PC-9 (cell line): ENCODE results near the gene INPP5J. TPM values are rescaled to one million over a fixed set of nuclear protein-coding genes. Genes with fewer than 3 reads are reported as not detected.
A peak's percentile ranks its signal among the peaks of the same experiment; 100 is the strongest.

Experiments used
- BruUV-seq: library from RNA; stranded (reverse); fragments of 400-500 nt; replicated peaks from 2 replicates; lab custom pipeline; 2021; lab: Mats Ljungman, UMichigan
- CTCF ChIA-PET: fragments of 300-600 bp; sonication (Branson Sonifier 250); formaldehyde crosslinking; loops from one replicate; lab custom pipeline; 2022; ENCODE audit warnings: antibody characterized with exemption; lab: Charles Lee
- POLR2A ChIA-PET: fragments of 300-600 bp; sonication (Branson Sonifier 250); formaldehyde crosslinking; loops from one replicate; lab custom pipeline; 2022; ENCODE audit warnings: antibody characterized with exemption; ENCODE audit not compliant: unreplicated experiment; lab: Charles Lee
- DNase-seq, 2 experiments: peaks; one replicate each; pipeline versions ENCODE4 v3.0.0 to v3.0.0-alpha.2; 2015 to 2022; ENCODE audit warnings: mixed read lengths in 1 of 2
- H2AFZ ChIP-seq: fragments of 200-600 bp; sonication (generic); 2 replicates; pipeline ENCODE4 v1.8.1; 2017; ENCODE audit warnings: antibody characterized with exemption
- H3F3A ChIP-seq: fragments of 200-600 bp; sonication (generic); 2 replicates; pipeline ENCODE4 v1.8.1; 2017; ENCODE audit warnings: antibody characterized with exemption, mild to moderate bottlenecking, low read depth; ENCODE audit not compliant: insufficient read depth
- H3K27ac ChIP-seq: fragments of 200-600 bp; sonication (generic); 2 replicates; pipeline ENCODE4 v1.6.1; 2016; ENCODE audit warnings: mixed run types
- H3K27me3 ChIP-seq: fragments of 200-600 bp; sonication (generic); 2 replicates; pipeline ENCODE4 v1.6.1; 2016; ENCODE audit warnings: low read depth, mixed run types; ENCODE audit not compliant: insufficient read depth
- H3K36me3 ChIP-seq: fragments of 200-600 bp; sonication (generic); 2 replicates; pipeline ENCODE4 v1.6.1; 2016; ENCODE audit warnings: low read depth, mixed run types
- H3K4me1 ChIP-seq: fragments of 200-600 bp; sonication (generic); replicated peaks from 2 replicates; pipeline ENCODE4 v1.6.1; 2016; ENCODE audit warnings: mixed run types; ENCODE audit not compliant: insufficient read depth
- H3K4me2 ChIP-seq: fragments of 200-600 bp; sonication (generic); 2 replicates; pipeline ENCODE4 v1.6.1; 2017; ENCODE audit warnings: mixed run types
- H3K4me3 ChIP-seq: fragments of 200-600 bp; sonication (generic); 2 replicates; pipeline ENCODE4 v1.6.1; 2016; ENCODE audit warnings: mixed run types
- H3K79me2 ChIP-seq: fragments of 200-600 bp; sonication (generic); 2 replicates; pipeline ENCODE4 v1.6.1; 2017; ENCODE audit warnings: low read depth, mixed run types
- H3K9me2 ChIP-seq: fragments of 200-600 bp; sonication (generic); 2 replicates; pipeline ENCODE4 v1.8.1; 2017; ENCODE audit warnings: mild to moderate bottlenecking; ENCODE audit not compliant: insufficient read depth
- H3K9me3 ChIP-seq: fragments of 200-600 bp; sonication (generic); 2 replicates; pipeline ENCODE4 v1.8.1; 2016; ENCODE audit warnings: low read depth; ENCODE audit not compliant: insufficient read depth
- H4K20me1 ChIP-seq: fragments of 200-600 bp; sonication (generic); 2 replicates; pipeline ENCODE4 v1.8.1; 2017; ENCODE audit not compliant: insufficient read depth
- EZH2 ChIP-seq: fragments of 200-600 bp; sonication (generic); IDR thresholded peaks from 2 replicates; pipeline ENCODE4 v1.8.0; 2017; ENCODE audit warnings: antibody characterized with exemption, low read depth
- intact Hi-C: fragments of 100-400 bp; cut with micrococcal nuclease; formaldehyde crosslinking; loops from one replicate; pipeline ENCODE4 v1.10.0; 2022; ENCODE audit not compliant: unreplicated experiment
- total RNA-seq: library from RNA; stranded (reverse); gene quantifications from 2 replicates; pipeline ENCODE4 v1.2.3, GENCODE V29; 2021
- TF ChIP-seq, protein P1 (sequence below): fragments of 200-600 bp; sonication (generic); conservative IDR thresholded peaks from 2 replicates; pipeline ENCODE4 v1.6.1; 2017; ENCODE audit warnings: mixed run types, antibody characterized with exemption, mild to moderate bottlenecking, moderate library complexity

Gene INPP5J
- total RNA-seq, 1 experiment from 2014 or later = 1.7 TPM

DNA sequence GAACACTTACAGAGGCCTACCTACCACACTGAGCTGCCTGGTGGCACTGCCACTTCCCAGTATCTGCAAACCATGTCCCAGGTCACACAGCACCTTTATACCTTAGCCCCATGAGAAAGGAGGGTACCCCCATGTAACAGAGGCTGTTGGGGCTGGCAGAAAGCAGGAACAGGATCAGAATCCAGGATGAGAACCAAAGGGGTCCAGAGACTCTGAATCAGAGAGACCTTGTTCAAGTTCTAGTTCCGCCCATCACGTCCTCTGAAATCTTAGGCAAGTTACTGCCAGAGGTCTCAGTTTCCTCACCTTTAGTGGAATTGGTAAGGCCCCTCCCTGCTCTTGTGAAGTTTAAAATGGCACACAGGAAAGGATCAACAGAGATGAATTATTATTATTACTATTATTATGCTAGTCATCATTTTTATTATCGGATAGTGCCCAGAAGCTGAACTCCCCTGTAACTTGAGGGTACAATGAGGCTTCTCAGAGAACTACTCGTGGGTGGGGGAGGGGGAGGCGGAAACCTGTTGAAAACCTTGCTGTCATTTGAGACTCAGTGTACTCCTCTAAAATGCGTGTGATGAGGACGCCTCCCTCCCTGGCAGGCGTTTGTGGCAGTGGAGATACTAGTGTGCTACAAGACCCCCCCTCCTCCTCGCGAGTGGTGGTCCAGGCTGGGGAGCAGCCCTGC, 24.7 kb upstream of the INPP5J start:
- POLR2A ChIA-PET = interaction anchor here (0.7 kb wide), 1 partner anchor 694 kb away, joined by 3 read pairs; no protein-coding TSS in a partner anchor

GRCh38 chr22:31098632-31099110, 24.1 kb upstream of the INPP5J start:
- H2AFZ ChIP-seq = no peak overlapping the region
- ChIA-PET POLR2A (no interaction called here), CTCF (no interaction called here)
- no peaks in the 10 kb centered on the region for H3K9me2 ChIP-seq
- DNase-seq = peak in 1 of 2 experiments; percentile 25
- H3F3A ChIP-seq = peaks cover 23% of the 10 kb centered on the region
- TF ChIP-seq EZH2 = no peak
- TF ChIP-seq, protein P1, sequence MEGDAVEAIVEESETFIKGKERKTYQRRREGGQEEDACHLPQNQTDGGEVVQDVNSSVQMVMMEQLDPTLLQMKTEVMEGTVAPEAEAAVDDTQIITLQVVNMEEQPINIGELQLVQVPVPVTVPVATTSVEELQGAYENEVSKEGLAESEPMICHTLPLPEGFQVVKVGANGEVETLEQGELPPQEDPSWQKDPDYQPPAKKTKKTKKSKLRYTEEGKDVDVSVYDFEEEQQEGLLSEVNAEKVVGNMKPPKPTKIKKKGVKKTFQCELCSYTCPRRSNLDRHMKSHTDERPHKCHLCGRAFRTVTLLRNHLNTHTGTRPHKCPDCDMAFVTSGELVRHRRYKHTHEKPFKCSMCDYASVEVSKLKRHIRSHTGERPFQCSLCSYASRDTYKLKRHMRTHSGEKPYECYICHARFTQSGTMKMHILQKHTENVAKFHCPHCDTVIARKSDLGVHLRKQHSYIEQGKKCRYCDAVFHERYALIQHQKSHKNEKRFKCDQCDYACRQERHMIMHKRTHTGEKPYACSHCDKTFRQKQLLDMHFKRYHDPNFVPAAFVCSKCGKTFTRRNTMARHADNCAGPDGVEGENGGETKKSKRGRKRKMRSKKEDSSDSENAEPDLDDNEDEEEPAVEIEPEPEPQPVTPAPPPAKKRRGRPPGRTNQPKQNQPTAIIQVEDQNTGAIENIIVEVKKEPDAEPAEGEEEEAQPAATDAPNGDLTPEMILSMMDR = no peak
- no peaks in the 10 kb centered on the region for H3K36me3 ChIP-seq
- BruUV-seq = no TSS peak
- H3K4me2 ChIP-seq = no peak overlapping the region
- no peak overlapping the region for H3K27ac ChIP-seq
- no peaks in the 10 kb centered on the region for H3K9me3 ChIP-seq
- H3K4me1 ChIP-seq = peaks cover 15% of the 10 kb centered on the region
- no peaks in the 10 kb centered on the region for H3K79me2 ChIP-seq
- H3K4me3 ChIP-seq = no peak overlapping the region
- no peaks in the 10 kb centered on the region for H4K20me1 ChIP-seq
- H3K27me3 ChIP-seq = no peaks in the 10 kb centered on the region
- intact Hi-C loops = no loop called here

More for the DNA sequence above, 24.7 kb upstream of the INPP5J start:
- peak in 1 of 2 experiments; percentile 16 for DNase-seq
- intact Hi-C loops = no loop called here
- Histone ChIP-seq H3K4me1 (peaks cover 15% of the 10 kb centered on the region), H3K36me3 (no peaks in the 10 kb centered on the region), H2AFZ (no peak overlapping the region), H3K79me2 (no peaks in the 10 kb centered on the region), H3K4me2 (no peak overlapping the region), H3K27ac (no peak overlapping the region), H3K27me3 (no peaks in the 10 kb centered on the region), H3K4me3 (no peak overlapping the region), H4K20me1 (no peaks in the 10 kb centered on the region), H3K9me3 (no peaks in the 10 kb centered on the region), H3K9me2 (no peaks in the 10 kb centered on the region), H3F3A (peaks cover 22% of the 10 kb centered on the region)
- CTCF ChIA-PET = no interaction called here
- TF ChIP-seq, protein P1 = no peak
- TF ChIP-seq EZH2 = no peak
- no TSS peak for BruUV-seq

DNA sequence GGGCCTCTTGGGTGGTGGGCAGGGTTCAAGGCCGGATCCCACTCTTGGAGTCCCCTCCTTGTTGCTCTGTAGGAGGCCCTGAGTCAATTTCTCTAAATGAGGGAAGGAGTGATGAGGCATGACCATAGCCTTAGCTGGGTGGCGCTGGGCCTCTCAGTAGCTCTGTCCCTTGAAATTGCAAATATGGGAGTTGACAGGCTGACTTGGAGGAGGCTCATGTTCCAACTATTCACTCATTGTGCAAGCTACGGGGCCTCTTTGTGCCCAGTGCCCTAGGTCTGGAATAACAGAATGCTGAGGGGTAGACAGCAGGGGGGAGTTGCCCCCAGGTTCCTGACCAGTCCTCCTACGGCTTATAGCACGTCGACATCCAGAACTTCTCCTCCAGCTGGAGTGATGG, 23.4 kb upstream of the INPP5J start:
- H3K79me2 ChIP-seq = no peaks in the 10 kb centered on the region

More for the DNA sequence above, 23.4 kb upstream of the INPP5J start:
- intact Hi-C loops = no loop called here
- H3K27ac ChIP-seq = no peak overlapping the region
- H3K4me3 ChIP-seq = no peak overlapping the region
- POLR2A ChIA-PET = no interaction called here
- H3K27me3 ChIP-seq = no peaks in the 10 kb centered on the region
- BruUV-seq = no TSS peak
- H3F3A ChIP-seq = peaks cover 23% of the 10 kb centered on the region
- H3K4me2 ChIP-seq = no peak overlapping the region
- no peaks in the 10 kb centered on the region for H3K9me2 ChIP-seq
- peak in 1 of 2 experiments; percentile 22 for DNase-seq
- no peaks in the 10 kb centered on the region for H3K36me3 ChIP-seq
- no peaks in the 10 kb centered on the region for H3K9me3 ChIP-seq
- H3K4me1 ChIP-seq = peaks cover 15% of the 10 kb centered on the region
- no peak for TF ChIP-seq EZH2
- TF ChIP-seq, protein P1 = no peak
- CTCF ChIA-PET = no interaction called here
- H2AFZ ChIP-seq = no peak overlapping the region
- H4K20me1 ChIP-seq = no peaks in the 10 kb centered on the region
